ENCODE results near the gene HSPA14. TPM values are rescaled to one million over a fixed set of nuclear protein-coding genes. Genes with fewer than 3 reads are reported as not detected.

HSPA14 gene
- total RNA-seq, 2 donors from 2014 or later, result 6.7 to 11.5 TPM

- Histone ChIP-seq H3K4me3 (no peak overlapping the region), H3K36me3 (no peaks in the 10 kb centered on the region), H3K27ac (no peak overlapping the region), H3K4me1 (replicated peaks) (no peaks in the 10 kb centered on the region), H3K27me3 (replicated peaks; ENCODE audit: insufficient read depth) (no peaks in the 10 kb centered on the region), H3K9me3 (no peaks in the 10 kb centered on the region)
- DNase-seq (ENCODE audit: low spot score), result no peak
- 90% methylated on average over 3 of the region's 3 CpGs for WGBS
- intact Hi-C loops (cut with DNase I), result loop anchor here (2.0 kb wide), 1 partner anchor 325 kb away; no protein-coding TSS in a partner anchor
- no peak for TF ChIP-seq POLR2AphosphoS5 (IDR thresholded peaks at IDR 0.05)
- no peak for TF ChIP-seq CTCF (IDR thresholded peaks at IDR 0.05)
- TF ChIP-seq POLR2A (IDR thresholded peaks at IDR 0.05), result no peak
Measured at GRCh38 chr10:14823966-14824365, 14.1 kb upstream of the HSPA14 start.

- no peak for DNase-seq (ENCODE audit: low spot score)
- intact Hi-C loops (cut with DNase I), result no loop called here
- WGBS, result 81% methylated on average over 1 of the region's 1 CpG
- H3K27me3 ChIP-seq (replicated peaks; ENCODE audit: insufficient read depth), result no peaks in the 10 kb centered on the region
- H3K27ac ChIP-seq, result no peak overlapping the region
- no peaks in the 10 kb centered on the region for H3K4me1 ChIP-seq (replicated peaks)
- no peaks in the 10 kb centered on the region for H3K9me3 ChIP-seq
- no peak overlapping the region for H3K4me3 ChIP-seq
- H3K36me3 ChIP-seq, result no peaks in the 10 kb centered on the region
- TF ChIP-seq POLR2AphosphoS5 (IDR thresholded peaks at IDR 0.05) (no peak), POLR2A (IDR thresholded peaks at IDR 0.05) (no peak), CTCF (IDR thresholded peaks at IDR 0.05) (no peak)
Measured at GRCh38 chr10:14826076-14826829, 11.9 kb upstream of the HSPA14 start.

GRCh38 chr10:14833106-14833505 is 5.0 kb upstream of the HSPA14 start:
- no peak overlapping the region for H3K4me3 ChIP-seq
- WGBS, result 77% methylated on average over 3 of the region's 3 CpGs
- DNase-seq (ENCODE audit: low spot score), result no peak
- no peaks in the 10 kb centered on the region for H3K36me3 ChIP-seq
- H3K4me1 ChIP-seq (replicated peaks), result no peaks in the 10 kb centered on the region
- intact Hi-C loops (cut with DNase I), result loop anchor here (10.0 kb wide), 2 partner anchors 228 to 262 kb away; partner anchors contain the start of gene RPP38
- H3K27me3 ChIP-seq (replicated peaks; ENCODE audit: insufficient read depth), result no peaks in the 10 kb centered on the region
- no peaks in the 10 kb centered on the region for H3K9me3 ChIP-seq
- TF ChIP-seq CTCF (IDR thresholded peaks at IDR 0.05), result no peak
- no peak for TF ChIP-seq POLR2AphosphoS5 (IDR thresholded peaks at IDR 0.05)
- no peak for TF ChIP-seq POLR2A (IDR thresholded peaks at IDR 0.05)
- H3K27ac ChIP-seq, result no peak overlapping the region

- Histone ChIP-seq H3K9me3 (no peaks in the 10 kb centered on the region), H3K27me3 (replicated peaks; ENCODE audit: insufficient read depth) (no peaks in the 10 kb centered on the region), H3K4me3 (no peak overlapping the region), H3K36me3 (no peaks in the 10 kb centered on the region), H3K27ac (peak overlapping the region in 1 of 2 donors; percentile 95), H3K4me1 (replicated peaks) (no peaks in the 10 kb centered on the region)
- intact Hi-C loops (cut with DNase I), result loop anchor here (5.0 to 10.0 kb wide), 3 partner anchors 41 to 259 kb away; partner anchors contain the start of genes RPP38 and SUV39H2
- DNase-seq (ENCODE audit: low spot score), result no peak
- 83% methylated on average over 2 of the region's 2 CpGs for WGBS
- TF ChIP-seq POLR2AphosphoS5 (IDR thresholded peaks at IDR 0.05), result no peak
- TF ChIP-seq POLR2A (IDR thresholded peaks at IDR 0.05), result no peak
- no peak for TF ChIP-seq CTCF (IDR thresholded peaks at IDR 0.05)
Measured at GRCh38 chr10:14836208-14836607, 1.9 kb upstream of the HSPA14 start.
